ENCODE measurements around the gene GEN1.

DNA sequence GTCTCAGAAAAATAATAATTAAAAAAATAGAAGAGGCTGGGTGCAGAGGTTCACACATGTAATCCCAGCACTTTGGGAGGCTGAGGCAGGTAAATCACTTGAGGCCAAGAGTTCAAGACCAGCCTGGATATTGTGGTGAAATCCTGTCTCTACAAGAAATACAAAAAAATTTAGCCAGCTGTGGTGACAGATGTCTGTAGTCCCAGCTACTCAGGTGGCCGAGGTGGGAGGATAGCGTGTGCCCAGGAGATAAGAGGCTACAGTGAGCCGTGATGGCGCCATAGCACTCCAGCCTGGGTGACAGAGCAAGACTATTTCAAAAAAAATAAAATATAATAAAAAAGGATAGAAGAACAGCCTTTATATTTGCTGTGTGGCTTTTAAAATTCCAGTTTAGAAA is 36.3 kb upstream of the GEN1 start:
- TF ChIP-seq EZH2 (optimal IDR thresholded peaks at IDR 0.05; ENCODE audit: low read depth, low read length) = no peak
- TF ChIP-seq, protein P1, sequence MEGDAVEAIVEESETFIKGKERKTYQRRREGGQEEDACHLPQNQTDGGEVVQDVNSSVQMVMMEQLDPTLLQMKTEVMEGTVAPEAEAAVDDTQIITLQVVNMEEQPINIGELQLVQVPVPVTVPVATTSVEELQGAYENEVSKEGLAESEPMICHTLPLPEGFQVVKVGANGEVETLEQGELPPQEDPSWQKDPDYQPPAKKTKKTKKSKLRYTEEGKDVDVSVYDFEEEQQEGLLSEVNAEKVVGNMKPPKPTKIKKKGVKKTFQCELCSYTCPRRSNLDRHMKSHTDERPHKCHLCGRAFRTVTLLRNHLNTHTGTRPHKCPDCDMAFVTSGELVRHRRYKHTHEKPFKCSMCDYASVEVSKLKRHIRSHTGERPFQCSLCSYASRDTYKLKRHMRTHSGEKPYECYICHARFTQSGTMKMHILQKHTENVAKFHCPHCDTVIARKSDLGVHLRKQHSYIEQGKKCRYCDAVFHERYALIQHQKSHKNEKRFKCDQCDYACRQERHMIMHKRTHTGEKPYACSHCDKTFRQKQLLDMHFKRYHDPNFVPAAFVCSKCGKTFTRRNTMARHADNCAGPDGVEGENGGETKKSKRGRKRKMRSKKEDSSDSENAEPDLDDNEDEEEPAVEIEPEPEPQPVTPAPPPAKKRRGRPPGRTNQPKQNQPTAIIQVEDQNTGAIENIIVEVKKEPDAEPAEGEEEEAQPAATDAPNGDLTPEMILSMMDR (IDR thresholded peaks at IDR 0.05; ENCODE audit: low read length) = no peak
- no peak for TF ChIP-seq EZH2phosphoT487 (IDR thresholded peaks at IDR 0.05; ENCODE audit: low read length)

Measured in MM.1S (cell line).